Fibroblast of peridontal ligament (primary cell): Measurements from ENCODE around the gene RHEB.
A peak's percentile ranks its signal among the peaks of the same experiment; 100 is the strongest.

Experiments
- DNase-seq: peaks from one replicate; pipeline ENCODE4 v3.0.0-alpha.2; 2010; ENCODE audit errors: extremely low read depth

Gene RHEB

DNA sequence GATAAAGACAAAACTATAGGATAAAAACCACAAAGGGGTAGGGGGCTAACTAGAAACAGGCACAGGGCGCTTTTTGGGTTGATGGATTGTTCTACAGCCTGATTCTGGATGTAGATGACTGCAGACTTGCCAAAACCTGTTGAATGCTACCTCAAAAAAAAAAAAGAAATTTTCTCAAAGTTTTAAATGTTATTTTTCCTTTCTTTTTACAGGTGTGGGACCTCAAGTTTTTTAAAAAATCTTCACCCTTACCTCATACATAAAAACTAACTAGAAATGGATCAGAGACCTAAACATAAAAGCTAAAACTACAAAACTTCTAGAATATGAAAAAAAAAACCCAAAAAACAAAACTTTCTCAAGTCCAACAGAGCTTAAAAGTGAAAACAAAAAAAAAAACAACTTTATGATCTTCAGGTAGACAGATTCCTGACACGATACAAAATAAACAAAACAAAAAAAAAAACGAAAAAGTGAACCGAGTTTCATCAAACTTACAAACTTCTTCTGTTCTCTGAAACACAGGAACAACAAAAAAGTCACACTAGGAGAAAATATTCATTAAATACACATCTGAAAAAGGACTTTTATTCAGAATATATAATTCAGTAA, 14.9 kb downstream of the RHEB start:
- no peak for DNase-seq

DNA sequence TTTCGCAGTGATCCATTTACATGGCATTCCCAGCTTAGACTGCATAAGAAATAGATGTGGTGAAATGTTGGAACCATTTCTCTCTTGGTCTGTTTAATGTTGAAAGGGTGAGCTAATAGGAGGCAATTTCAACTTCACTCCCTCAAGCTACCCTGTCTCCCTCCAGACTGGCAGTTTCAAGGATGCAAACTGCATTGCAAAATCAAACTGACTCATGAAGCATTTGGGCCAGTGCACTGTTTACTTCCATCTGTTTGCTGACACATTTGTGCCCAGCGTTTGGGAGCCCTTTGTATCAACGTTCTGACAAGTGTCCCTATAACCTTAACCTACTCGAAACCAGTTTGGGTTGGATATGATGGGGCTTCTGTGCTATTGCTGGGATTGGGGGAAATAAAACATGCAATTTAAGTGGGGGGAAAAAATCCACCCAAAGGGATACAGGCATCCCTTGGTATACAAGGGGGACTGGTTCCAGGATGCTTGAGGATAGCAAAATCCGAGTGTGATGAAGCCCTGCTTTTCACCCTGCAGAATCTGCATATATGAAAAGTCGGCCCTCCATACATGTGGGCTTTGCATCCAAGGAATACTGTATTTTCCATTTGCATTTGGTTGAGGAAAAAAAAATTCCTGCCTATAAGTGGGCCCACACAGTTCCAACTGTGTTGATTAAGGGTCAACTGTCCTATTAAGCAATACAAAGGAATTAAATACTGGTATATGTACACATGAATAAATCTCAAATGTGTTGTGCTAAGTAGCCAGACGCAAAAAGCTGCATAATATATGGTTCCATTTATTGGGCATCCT, 15.6 kb downstream of the RHEB start:
- peak; percentile 98 for DNase-seq

DNA sequence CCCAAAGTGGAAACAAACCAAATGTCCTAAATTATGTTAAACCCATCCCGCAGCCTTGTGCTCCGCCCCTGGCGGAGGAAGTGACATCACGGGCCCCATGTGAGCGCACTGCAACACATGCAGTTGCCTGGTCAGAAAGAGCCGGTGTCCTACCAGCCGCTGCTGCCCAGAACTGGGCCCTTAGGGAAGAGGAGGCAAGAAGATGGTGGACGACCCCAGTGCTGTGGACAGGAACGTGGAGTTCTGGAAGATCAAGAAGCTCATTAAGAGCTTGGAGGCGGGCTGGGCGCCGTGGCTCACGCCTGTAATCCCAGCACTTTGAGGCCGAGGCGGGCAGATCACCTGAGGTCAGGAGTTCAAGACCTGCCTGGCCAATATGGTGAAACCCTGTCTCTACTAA, 18.0 kb downstream of the RHEB start:
- no peak for DNase-seq

DNA sequence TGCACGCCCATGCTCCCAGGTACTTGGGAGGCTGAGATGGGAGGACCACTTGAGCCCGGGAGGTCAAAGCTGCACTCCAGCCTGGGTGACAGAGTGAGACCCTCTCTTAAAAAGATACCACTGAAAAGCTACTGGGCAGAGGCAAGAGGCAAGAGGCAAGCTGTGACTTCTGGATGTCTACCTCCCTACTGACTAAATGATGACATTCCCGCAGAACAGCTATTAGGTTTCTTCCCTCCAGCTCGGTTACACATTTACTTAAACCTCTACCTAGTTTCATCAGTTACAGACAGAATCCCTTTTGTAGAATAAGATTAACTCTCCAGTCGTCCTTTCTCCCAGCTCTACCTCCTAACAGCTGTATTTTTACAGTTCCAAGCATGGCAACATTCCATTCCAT, 21.2 kb downstream of the RHEB start:
- no peak for DNase-seq

DNA sequence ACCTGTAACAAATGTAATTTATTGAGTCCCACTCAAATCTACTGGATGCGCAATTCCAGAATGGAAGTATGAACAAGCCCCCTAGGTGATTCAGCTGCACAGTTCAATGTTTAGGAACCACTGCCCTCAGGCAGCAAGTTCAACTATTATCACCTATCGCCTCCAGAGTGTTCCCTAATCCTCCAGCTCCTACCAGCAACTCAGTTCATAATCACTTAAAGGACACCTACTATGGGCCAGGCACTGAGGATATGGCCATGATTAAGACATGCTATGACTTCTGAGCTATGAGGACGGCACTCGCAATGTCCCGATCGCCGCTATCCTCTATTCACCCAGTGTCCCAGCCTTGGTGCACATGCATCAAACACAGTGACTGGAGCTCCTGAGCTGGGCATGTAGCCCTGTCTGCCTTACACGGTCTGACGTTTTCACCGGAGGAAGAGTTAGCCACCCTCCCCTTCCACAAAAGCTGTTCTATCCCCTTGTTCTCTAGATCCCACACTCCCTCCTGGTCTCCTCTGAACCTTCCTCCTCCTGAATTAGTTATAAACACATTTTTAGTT, 22.3 kb downstream of the RHEB start:
- no peak for DNase-seq

DNA sequence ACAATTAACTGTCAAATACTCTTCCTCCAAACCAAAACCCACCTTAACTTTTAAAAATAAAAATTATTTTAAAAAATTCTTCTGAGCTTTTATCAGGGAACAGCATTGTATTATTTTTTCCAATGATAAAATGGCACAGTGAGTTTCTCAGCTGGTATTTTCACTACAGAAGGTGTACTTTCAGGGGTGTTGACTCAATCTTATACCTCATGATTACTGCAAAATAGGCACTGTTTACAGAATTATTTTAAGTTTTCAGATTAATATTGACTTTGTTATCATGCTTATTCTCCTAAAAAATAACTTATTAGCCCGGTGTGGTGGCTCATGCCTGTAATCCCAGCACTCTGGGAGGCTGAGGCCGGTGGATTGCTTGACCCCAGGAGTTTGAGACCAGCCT, 24.3 kb downstream of the RHEB start:
- DNase-seq: no peak

DNA sequence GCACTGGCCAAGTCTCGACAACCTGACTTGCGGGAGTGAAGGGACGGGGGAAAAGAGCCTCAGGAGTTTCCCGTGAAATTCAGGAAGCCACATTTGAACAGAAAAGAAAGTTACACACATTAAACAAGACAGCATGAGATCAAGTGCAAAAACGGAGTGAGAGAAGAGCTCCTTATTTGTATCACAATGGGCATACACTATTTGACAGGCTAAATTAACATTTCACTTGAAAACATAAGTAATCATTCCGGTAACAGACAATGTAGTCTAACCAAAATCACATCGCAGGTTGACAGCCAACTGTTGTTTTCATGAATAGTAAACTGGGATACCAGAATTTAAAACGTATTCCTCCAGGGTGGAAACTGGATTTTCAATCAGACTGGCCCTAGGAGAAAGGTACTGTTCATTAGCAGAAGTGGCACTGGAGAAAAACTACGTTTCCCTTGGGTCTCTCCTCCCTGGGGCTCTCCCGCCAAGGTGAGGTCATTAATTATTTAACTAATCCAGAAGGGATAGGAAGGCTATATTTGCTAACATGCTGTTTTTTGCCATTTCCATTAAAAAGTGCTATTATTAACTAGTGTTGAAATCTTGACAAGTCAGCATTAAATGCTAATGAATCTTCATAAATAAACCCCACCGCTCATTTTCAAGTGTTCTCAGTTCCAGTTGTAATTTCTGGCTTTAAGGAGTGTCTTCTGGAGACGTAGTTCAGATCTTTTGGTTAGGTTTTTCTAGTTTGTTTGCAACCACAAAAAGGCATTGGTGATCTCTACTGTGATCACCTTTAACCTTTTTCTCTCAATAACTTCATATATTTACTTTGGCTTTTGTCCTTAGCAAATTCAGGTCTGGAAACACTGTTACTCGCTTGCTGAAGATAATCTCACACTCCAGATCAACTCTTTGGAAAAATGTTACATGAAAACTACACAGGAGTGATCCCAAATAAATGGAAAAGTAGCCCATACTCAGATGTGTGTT, 25.1 kb downstream of the RHEB start:
- DNase-seq: no peak

DNA sequence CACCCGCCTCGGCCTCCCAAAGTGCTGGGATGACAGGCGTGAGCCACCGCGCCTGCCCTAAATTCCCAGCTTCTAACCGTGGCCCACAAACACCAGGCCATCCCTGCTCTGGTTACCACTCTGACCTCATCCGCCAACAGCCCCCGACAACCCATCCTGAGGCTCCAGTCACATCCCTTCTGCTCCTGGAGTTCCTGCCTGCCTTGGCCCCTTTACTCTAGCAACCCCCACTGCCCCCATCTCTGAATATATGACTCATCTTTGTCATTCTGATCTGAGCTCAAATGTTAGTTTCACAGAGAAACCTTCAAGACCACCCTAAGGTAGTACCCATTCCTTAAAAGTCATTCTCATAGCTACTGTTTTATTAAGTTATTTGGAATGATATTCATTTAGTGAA, 26.6 kb downstream of the RHEB start:
- no peak for DNase-seq

DNA sequence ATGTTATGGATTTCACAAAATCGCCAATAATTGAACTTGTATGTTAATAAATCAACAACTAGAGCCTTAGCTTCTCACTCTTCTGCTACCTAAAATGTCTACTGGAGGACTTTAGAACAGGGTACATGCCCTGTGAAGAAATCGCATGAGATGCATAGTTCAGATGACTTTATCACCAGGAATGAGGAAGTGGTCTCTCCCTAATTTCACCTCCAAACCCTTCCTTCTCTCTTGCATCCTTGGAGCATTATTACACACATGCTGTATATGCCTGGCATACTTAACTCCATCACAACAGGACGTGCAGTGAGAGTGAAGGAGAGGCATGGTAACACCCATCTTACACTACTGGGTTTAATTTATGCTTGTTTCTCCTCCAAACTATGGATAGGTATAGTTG, 27.8 kb downstream of the RHEB start:
- peak; percentile 88 for DNase-seq

DNA sequence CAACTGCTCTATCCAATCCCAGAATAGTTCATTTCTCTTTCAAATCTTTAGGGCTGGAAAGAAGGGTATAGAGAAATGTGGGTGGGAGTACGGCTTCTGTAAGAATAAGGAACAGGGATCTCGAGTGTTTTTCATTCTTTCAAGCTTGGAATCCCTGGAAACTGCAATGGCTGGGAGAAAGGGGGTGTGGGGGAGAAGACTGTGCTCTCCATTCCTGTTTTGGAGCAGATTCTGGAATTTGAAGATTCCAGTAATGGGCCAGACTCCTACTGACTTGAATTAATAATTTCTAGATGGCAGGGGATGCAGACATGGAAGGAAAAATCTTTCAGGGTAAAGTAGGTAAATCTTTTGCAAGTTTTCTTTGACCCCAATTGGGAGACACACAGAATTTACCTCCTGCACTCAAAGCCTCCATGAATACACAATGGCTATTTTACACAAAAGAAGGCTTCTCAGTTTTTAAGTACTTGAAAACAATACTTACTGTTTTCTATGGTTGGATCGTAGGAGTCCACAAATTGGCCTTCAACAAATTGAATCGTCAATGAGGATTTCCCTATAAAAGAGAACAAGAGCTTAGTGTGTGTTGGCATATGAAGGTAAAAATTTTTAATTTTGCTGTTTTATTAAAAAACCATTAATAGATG, 29.1 kb downstream of the RHEB start:
- no peak for DNase-seq

DNA sequence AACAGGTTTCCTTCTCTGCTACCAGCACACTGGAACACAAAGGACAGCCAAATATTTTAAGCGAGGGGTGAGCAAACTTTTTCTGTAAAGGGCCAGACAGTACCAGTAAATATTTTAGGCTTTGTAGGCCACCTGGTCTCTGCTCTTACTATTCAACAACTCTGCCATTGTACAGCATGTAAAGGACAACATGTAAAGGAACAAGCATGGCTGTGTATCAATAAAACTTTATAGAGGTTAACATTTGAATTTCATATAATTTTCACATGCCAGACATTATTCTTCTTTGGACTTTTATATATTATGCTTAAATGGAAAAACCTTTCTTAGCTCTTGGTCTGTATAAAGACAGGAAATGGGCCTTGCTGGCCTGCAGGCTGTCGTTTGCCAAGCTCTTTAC, 30.2 kb downstream of the RHEB start:
- no peak for DNase-seq

DNA sequence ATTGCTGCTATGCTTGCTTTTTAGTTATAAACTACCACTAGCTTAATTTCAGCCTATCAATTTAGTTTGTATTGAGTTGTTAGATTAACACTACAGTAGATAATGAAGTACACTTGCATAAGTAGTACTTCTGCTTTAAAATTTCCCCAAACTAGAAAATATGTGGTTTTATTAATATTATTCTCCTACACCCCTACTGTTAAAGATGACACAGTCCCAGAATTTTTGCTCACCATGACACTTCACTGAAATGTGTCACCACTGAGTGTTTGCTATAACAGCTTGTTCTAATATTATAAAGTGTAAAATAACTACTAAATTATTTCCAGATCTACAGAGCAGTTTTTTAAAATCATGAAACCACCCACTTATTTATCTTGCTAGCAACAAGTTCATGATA, 31.6 kb downstream of the RHEB start:
- DNase-seq: no peak

DNA sequence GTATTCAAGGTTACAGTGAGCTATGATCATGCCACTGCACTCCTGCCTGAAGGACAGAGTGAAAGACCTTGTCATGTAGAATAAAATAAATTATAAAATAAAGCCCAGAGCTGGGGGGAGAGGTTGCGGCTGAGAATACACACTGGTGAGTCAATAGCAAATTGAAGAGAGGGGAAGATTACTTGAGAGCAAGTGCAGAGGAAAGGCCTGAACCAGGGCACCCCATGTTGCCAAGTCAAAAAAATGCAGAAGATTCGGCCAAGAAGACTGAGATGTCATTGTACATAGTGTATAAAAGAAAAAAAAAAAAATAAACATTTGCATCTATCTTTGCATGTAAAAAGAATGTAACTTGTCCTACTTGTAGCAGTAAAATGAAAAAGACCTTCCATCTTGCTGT, 32.5 kb downstream of the RHEB start:
- no peak for DNase-seq

DNA sequence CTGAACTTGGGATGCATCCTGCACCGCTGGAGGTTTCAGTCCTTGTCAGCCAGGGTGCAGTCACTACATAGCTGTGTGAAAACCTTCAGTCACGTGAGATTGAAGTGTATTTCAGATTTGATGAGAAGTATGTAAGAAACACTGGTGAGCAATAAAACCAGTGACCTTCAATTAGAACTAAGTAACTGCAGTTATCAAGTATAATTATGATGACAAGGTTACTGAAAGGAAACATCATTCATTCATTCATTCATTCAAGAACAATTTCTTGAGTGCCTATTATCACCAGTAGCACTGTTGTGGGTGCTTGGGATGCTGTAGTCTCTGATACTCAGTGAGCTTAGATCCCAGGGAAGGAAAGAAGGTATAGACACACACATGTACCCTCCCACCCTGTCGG, 33.6 kb downstream of the RHEB start:
- no peak for DNase-seq

DNA sequence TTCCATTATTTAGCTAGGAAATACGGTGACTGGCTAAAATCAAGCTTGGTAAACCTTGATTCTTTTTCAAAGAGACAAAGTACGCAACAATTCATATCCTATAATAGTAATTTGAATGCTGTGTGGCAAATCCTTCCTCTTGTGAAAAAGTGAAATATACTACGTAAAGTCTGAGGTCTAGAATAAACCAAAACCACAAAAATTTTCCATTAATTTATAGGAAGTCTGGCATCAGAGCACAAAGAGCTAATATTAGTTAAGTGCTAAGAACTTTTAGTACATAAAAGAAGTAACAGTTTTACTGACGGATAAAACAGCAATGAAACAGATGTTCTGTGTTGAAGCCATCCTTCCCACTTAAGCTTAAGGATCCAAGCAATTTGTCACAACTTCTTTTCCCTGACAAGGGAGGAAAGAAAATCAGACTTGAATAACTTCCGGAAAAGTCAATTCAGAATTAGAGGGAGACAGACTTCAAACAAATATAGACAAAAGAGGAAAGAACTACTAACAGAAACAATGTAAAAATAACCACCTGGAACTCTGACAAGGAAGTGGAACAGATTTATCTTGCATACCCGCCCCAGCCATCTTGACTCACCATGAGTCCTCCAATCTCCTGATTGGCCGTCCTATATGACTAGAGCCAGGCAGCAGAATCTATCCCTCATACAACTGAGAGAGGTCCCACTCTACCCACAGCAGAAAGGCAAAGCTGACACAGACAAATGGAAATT, 34.6 kb downstream of the RHEB start:
- DNase-seq: peak; percentile 66

DNA sequence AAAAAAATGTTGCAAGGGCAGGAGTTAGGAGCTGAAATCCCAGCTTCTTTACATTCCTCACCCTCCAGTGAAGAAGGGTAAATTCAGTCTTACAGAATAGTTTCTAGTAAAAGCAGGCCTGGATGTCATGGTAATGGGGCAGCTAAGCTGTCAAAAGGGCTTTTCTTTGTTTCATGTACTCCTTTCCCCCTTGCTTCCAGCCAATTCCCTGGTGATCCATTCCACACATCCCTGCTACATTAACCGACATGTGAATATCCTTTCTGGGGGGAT, 36.0 kb downstream of the RHEB start:
- no peak for DNase-seq

DNA sequence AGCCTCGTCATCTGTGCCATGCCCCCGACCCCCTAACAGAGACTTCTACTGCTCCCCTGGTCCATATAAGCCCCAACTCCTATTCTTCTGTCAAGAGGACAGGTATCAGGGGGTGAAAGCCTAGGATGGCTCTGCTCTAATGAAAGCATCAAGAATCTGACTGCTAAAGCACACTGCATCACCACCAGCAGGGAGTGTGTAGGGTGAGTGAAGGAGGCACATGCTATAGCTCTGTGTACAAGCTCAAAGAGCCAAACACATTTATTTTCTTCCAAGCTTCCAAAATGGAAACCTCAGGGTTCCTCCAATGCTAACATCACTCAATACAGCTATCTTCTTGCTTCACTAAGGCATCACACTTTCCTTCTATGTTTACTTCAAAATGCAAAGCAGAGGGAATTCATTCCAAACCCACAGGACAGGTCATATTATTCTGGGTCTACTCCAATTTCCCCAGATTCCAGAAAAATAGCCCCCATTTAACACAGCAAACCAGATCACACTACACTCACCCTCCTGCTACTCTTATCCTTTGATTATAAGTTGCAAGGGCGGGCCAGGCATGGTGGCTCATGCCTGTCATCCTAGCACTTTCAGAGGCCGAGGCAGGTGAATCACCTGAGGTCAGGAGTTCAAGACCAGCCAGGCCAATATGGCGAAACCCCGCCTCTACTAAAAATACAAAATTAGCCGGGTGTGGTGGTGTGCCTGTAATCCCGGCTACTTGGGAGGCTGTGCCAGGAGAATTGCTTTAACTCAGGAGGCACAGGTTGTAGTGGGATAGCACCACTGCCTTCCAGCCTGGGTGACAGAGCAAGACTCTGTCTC, 36.6 kb downstream of the RHEB start:
- DNase-seq: no peak

DNA sequence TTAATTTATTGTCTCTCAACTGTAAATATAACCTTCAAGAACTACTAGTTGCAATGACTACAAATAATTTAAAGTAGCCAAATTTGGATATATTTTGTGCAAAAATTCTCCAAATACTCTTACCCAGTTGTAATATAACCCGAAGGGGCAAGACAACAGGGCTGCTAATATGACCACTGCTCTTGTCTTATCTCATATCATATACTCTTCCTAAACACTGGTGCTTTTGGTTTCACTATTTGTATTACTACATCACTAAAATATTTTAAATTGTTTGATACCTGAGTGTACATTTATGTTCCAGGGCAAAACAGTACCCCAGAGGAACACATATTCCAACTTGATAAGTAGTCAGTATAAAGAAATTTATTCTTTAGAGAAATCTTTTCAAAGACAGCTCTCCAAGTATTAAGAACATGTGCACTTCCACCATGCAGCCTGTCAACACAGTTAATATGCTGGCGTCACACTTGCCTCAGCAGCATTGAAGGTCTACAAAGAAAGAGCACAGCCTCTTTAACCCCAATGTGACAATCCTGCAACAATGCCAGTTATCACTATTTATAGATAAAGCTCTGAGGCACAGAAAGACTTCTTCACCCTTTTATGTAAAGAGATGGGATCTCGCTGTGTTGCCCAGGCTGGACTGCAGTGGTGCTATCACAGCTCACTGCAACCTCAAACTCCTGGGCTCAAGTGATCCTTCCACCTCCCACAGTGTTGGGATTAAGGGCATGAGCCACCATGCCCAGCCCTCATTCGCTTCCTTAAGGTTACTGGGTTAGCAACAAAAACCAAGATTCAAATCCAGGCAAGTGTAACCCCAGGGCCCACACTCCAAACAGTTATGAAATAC, 37.8 kb downstream of the RHEB start:
- no peak for DNase-seq

DNA sequence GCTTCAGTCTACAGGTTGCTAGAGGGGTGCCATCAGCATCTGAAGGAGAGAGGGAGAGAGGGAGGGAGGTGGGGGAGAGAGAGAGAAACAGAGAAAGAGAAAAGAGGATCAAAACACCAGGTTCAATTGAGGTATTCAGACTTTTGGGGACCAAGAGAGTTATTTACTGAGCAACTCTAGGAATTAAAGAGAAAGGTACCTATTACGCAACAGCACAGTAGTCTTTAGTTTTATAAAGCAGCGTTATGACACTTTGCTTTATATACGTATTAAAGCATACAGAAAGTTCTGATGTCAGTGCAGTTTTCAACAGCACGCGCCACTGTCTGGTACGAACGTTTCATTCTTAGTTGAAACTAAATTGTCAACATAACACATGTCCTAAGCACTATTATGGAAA, 41.8 kb downstream of the RHEB start:
- DNase-seq: no peak
